ENCODE measurements around the gene SLC22A5.

Gene SLC22A5

GRCh38 chr5:132369474-132370180 is at the start of gene SLC22A5:
Gene SLC22A5, plus strand, starts transcription at chr5:132369710. Its CDS starts 263 bp downstream, at chr5:132369973.
- peaks cover 23% of the 10 kb centered on the region for H3K4me1 ChIP-seq

GRCh38 chr5:132319975-132320374 is 49.5 kb upstream of the SLC22A5 start:
- DNase-seq (ENCODE audit: low spot score in 2 of 2): no peak
- no peaks in the 10 kb centered on the region for H3K9me3 ChIP-seq
- no peak overlapping the region for H3K4me3 ChIP-seq
- no peaks in the 10 kb centered on the region for H3K4me1 ChIP-seq
- no peaks in the 10 kb centered on the region for H3K36me3 ChIP-seq (replicated peaks)
- no peaks in the 10 kb centered on the region for H3K27me3 ChIP-seq (ENCODE audit: low read depth)
- in situ Hi-C loops (cut with MboI; ENCODE audit: low sequenced_read_pairs): no loop called here

More at GRCh38 chr5:132369474-132370180, at the start of gene SLC22A5:
- peak; percentile 62 to 81 for DNase-seq (ENCODE audit: low spot score in 2 of 2)
- in situ Hi-C loops (cut with MboI; ENCODE audit: low sequenced_read_pairs): no loop called here
- Histone ChIP-seq H3K27me3 (ENCODE audit: low read depth) (no peaks in the 10 kb centered on the region), H3K36me3 (replicated peaks) (no peaks in the 10 kb centered on the region), H3K4me3 (peak within 1 kb of the TSS; percentile 52), H3K9me3 (no peaks in the 10 kb centered on the region)

GRCh38 chr5:132321109-132321721 is 48.3 kb upstream of the SLC22A5 start:
- DNase-seq (ENCODE audit: low spot score in 2 of 2): no peak
- no peaks in the 10 kb centered on the region for H3K27me3 ChIP-seq (ENCODE audit: low read depth)
- H3K4me1 ChIP-seq: no peaks in the 10 kb centered on the region
- no peak overlapping the region for H3K4me3 ChIP-seq
- in situ Hi-C loops (cut with MboI; ENCODE audit: low sequenced_read_pairs): no loop called here
- no peaks in the 10 kb centered on the region for H3K9me3 ChIP-seq
- H3K36me3 ChIP-seq (replicated peaks): no peaks in the 10 kb centered on the region

GRCh38 chr5:132322266-132322665 is 47.2 kb upstream of the SLC22A5 start:
- Histone ChIP-seq H3K4me3 (no peak overlapping the region), H3K9me3 (no peaks in the 10 kb centered on the region), H3K4me1 (no peaks in the 10 kb centered on the region), H3K36me3 (replicated peaks) (no peaks in the 10 kb centered on the region), H3K27me3 (ENCODE audit: low read depth) (no peaks in the 10 kb centered on the region)
- in situ Hi-C loops (cut with MboI; ENCODE audit: low sequenced_read_pairs): no loop called here
- no peak for DNase-seq (ENCODE audit: low spot score in 2 of 2)

GRCh38 chr5:132323202-132323601 is 46.3 kb upstream of the SLC22A5 start:
- no peaks in the 10 kb centered on the region for H3K27me3 ChIP-seq (ENCODE audit: low read depth)
- H3K36me3 ChIP-seq (replicated peaks): no peaks in the 10 kb centered on the region
- no peaks in the 10 kb centered on the region for H3K4me1 ChIP-seq
- in situ Hi-C loops (cut with MboI; ENCODE audit: low sequenced_read_pairs): no loop called here
- no peak for DNase-seq (ENCODE audit: low spot score in 2 of 2)
- H3K9me3 ChIP-seq: no peaks in the 10 kb centered on the region
- H3K4me3 ChIP-seq: no peak overlapping the region

GRCh38 chr5:132325691-132326090 is 43.8 kb upstream of the SLC22A5 start:
- H3K4me1 ChIP-seq: no peaks in the 10 kb centered on the region
- in situ Hi-C loops (cut with MboI; ENCODE audit: low sequenced_read_pairs): no loop called here
- H3K9me3 ChIP-seq: no peaks in the 10 kb centered on the region
- no peaks in the 10 kb centered on the region for H3K36me3 ChIP-seq (replicated peaks)
- no peak for DNase-seq (ENCODE audit: low spot score in 2 of 2)
- no peak overlapping the region for H3K4me3 ChIP-seq
- no peaks in the 10 kb centered on the region for H3K27me3 ChIP-seq (ENCODE audit: low read depth)

- H3K9me3 ChIP-seq: no peaks in the 10 kb centered on the region
- no peak for DNase-seq (ENCODE audit: low spot score in 2 of 2)
- no peak overlapping the region for H3K4me3 ChIP-seq
- no peaks in the 10 kb centered on the region for H3K27me3 ChIP-seq (ENCODE audit: low read depth)
- no peaks in the 10 kb centered on the region for H3K36me3 ChIP-seq (replicated peaks)
- in situ Hi-C loops (cut with MboI; ENCODE audit: low sequenced_read_pairs): no loop called here
- no peaks in the 10 kb centered on the region for H3K4me1 ChIP-seq
These were observed 42.1 kb upstream of the SLC22A5 start for GRCh38 chr5:132327252-132327955.

- Histone ChIP-seq H3K9me3 (no peaks in the 10 kb centered on the region), H3K27me3 (ENCODE audit: low read depth) (no peaks in the 10 kb centered on the region), H3K4me3 (no peak overlapping the region), H3K4me1 (no peaks in the 10 kb centered on the region; the same call in 1 of the 2 replicates), H3K36me3 (replicated peaks) (no peaks in the 10 kb centered on the region)
- in situ Hi-C loops (cut with MboI; ENCODE audit: low sequenced_read_pairs): no loop called here
- DNase-seq (ENCODE audit: low spot score in 2 of 2): no peak
These were observed 34.7 kb upstream of the SLC22A5 start for GRCh38 chr5:132334812-132335211.

GRCh38 chr5:132335402-132335801 is 34.1 kb upstream of the SLC22A5 start:
- Histone ChIP-seq H3K27me3 (ENCODE audit: low read depth) (no peaks in the 10 kb centered on the region), H3K4me1 (no peaks in the 10 kb centered on the region; the same call in 1 of the 2 replicates), H3K36me3 (replicated peaks) (no peaks in the 10 kb centered on the region), H3K4me3 (no peak overlapping the region), H3K9me3 (no peaks in the 10 kb centered on the region)
- in situ Hi-C loops (cut with MboI; ENCODE audit: low sequenced_read_pairs): no loop called here
- DNase-seq (ENCODE audit: low spot score in 2 of 2): no peak

GRCh38 chr5:132339502-132339901 is 30.0 kb upstream of the SLC22A5 start:
- Histone ChIP-seq H3K36me3 (replicated peaks) (no peaks in the 10 kb centered on the region), H3K4me1 (peaks cover 9% of the 10 kb centered on the region), H3K9me3 (no peaks in the 10 kb centered on the region), H3K27me3 (ENCODE audit: low read depth) (no peaks in the 10 kb centered on the region), H3K4me3 (no peak overlapping the region)
- no peak for DNase-seq (ENCODE audit: low spot score in 2 of 2)
- in situ Hi-C loops (cut with MboI; ENCODE audit: low sequenced_read_pairs): no loop called here

GRCh38 chr5:132342291-132343180 is 27.0 kb upstream of the SLC22A5 start:
- DNase-seq (ENCODE audit: low spot score in 2 of 2): peak; percentile 45 to 47
- in situ Hi-C loops (cut with MboI; ENCODE audit: low sequenced_read_pairs): no loop called here
- no peaks in the 10 kb centered on the region for H3K27me3 ChIP-seq (ENCODE audit: low read depth)

GRCh38 chr5:132344775-132345514 is 24.6 kb upstream of the SLC22A5 start:
- H3K4me3 ChIP-seq: no peak overlapping the region
- H3K4me1 ChIP-seq: peaks cover 9% of the 10 kb centered on the region
- in situ Hi-C loops (cut with MboI; ENCODE audit: low sequenced_read_pairs): no loop called here
- H3K36me3 ChIP-seq (replicated peaks): no peaks in the 10 kb centered on the region
- H3K27me3 ChIP-seq (ENCODE audit: low read depth): no peaks in the 10 kb centered on the region
- no peaks in the 10 kb centered on the region for H3K9me3 ChIP-seq
- DNase-seq (ENCODE audit: low spot score in 2 of 2): no peak

More at GRCh38 chr5:132342291-132343180, 27.0 kb upstream of the SLC22A5 start:
- H3K4me1 ChIP-seq: peaks cover 9% of the 10 kb centered on the region
- H3K4me3 ChIP-seq: no peak overlapping the region
- no peaks in the 10 kb centered on the region for H3K36me3 ChIP-seq (replicated peaks)
- no peaks in the 10 kb centered on the region for H3K9me3 ChIP-seq

- no peak overlapping the region for H3K4me3 ChIP-seq
- no peaks in the 10 kb centered on the region for H3K9me3 ChIP-seq
- in situ Hi-C loops (cut with MboI; ENCODE audit: low sequenced_read_pairs): no loop called here
- no peaks in the 10 kb centered on the region for H3K4me1 ChIP-seq
- no peaks in the 10 kb centered on the region for H3K36me3 ChIP-seq (replicated peaks)
- DNase-seq (ENCODE audit: low spot score in 2 of 2): no peak
- H3K27me3 ChIP-seq (ENCODE audit: low read depth): no peaks in the 10 kb centered on the region
These were observed 16.0 kb upstream of the SLC22A5 start for GRCh38 chr5:132353486-132353995.
